Measurements from ENCODE around the gene SLC39A13.

The SLC39A13 gene

DNA sequence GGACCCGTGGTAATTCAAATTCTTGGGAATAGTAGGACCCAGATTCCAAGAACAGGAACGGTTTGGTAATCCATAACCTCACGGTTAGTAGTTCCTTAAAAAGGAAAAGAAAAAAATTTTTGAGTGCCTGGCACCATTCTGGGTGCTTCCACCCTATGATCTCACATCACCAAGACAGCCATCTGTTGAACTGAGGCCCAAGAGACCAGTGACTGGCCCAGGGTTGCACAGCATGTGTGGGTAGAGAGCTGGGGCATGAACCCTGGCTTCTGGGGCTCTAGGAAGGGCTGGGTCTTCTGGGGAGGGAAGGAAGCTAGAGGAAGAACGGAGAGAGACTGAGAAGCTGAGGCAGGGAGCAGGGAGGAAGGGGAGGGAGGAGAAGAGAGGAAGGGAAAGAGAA is 25.3 kb upstream of the SLC39A13 start:
- no peak overlapping the region for H3K4me3 ChIP-seq (replicated peaks; ENCODE audit: low read depth, low read length)
- no peak for TF ChIP-seq CTCF (IDR thresholded peaks at IDR 0.05; ENCODE audit: low read length, missing control alignments)
- no peak for DNase-seq (ENCODE audit: low read depth)

- DNase-seq (ENCODE audit: low read depth), result no peak
- TF ChIP-seq CTCF (IDR thresholded peaks at IDR 0.05; ENCODE audit: low read length, missing control alignments), result no peak
- H3K4me3 ChIP-seq (replicated peaks; ENCODE audit: low read depth, low read length), result no peak overlapping the region
Measured at GRCh38 chr11:47384498-47384897, 23.9 kb upstream of the SLC39A13 start.

- no peak for DNase-seq (ENCODE audit: low read depth)
Measured at GRCh38 chr11:47387944-47388696, 20.3 kb upstream of the SLC39A13 start.

DNA sequence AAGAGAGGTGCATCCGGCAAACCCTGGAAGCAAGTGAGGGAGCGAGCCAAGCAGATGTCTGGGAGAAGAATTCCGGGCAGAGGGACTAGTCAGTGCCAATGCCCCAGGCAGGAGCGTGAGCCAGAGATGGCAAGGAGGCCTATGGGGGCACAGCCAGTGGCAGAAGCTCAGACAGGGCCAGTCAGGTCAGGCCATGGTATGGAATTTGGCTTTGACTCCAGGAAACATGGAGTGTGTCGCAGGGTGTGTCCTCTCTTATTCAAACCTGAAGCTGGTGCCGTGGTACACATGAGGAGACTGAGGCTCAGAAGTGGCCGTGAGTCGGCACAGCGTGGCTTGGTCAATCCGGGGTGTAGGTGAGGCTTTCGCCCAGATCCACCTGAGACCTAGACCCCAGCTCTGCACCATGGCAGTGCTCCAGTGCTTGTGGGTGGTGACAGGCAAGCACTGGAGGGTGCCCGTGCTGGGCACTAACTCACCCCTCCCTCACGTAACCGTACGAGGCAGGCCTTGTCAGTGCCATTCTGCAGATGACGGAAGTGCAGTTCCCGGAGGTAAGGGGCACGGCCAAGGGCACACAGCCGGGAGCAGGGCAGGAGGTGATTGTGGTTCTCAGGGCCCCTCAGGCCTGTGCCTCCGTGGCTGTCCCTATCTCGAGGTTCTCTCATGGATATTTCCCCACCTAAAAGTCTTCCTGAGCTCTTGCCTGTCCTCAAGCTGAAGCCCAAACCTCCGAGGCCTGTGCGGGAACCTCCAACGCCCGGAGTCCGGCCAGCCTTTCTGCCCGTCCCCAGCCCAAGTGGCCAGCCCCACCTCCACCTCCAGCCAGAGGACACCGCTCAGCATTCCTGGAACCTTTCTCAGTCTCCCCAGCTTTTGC is 19.5 kb upstream of the SLC39A13 start:
- DNase-seq (ENCODE audit: low read depth), result no peak
- no peak overlapping the region for H3K4me3 ChIP-seq (replicated peaks; ENCODE audit: low read depth, low read length)
- no peak for TF ChIP-seq CTCF (IDR thresholded peaks at IDR 0.05; ENCODE audit: low read length, missing control alignments)

More at GRCh38 chr11:47387944-47388696, 20.3 kb upstream of the SLC39A13 start:
- no peak for TF ChIP-seq CTCF (IDR thresholded peaks at IDR 0.05; ENCODE audit: low read length, missing control alignments)
- no peak overlapping the region for H3K4me3 ChIP-seq (replicated peaks; ENCODE audit: low read depth, low read length)

DNA sequence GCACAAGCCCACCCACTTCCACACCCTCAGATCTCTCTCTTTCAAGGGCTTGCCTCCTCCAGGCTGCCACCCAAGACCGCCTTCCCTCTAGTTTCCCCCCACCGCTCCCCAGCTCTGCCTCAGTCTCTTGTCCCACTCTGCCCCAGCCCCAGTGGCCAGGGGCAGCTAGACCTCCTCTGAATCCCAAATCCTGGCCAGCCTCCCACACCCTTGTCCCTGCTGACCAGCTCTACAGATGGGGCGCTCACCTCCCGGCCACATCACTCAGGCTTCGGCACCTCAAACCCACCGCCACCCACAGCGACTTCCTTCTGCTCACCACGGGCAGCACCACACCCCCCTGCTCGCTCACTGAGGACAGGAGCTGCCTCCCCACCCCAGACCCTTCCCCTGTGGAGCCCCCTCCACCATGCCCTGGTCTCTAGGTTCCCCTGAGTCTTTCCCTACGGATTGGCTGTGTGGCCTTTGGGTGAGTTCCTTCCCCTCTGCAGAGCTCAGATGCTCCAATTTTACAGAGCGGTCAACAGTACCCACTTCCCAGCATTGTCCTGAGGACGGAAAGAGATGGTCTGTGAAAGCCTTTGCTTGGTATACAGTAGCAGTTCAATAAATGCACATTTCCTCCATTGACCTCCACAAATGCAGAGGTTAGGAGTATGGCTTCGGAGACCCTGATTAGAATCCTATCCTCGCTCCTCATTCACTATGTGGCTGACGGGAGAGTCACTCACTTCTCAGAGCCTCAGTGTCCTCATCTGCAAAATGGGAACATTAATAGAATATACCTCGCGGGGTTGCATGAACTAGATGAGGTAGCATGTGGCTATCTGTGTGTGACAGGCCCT is 18.6 kb upstream of the SLC39A13 start:
- no peak for TF ChIP-seq CTCF (IDR thresholded peaks at IDR 0.05; ENCODE audit: low read length, missing control alignments)
- H3K4me3 ChIP-seq (replicated peaks; ENCODE audit: low read depth, low read length), result no peak overlapping the region
- no peak for DNase-seq (ENCODE audit: low read depth)

DNA sequence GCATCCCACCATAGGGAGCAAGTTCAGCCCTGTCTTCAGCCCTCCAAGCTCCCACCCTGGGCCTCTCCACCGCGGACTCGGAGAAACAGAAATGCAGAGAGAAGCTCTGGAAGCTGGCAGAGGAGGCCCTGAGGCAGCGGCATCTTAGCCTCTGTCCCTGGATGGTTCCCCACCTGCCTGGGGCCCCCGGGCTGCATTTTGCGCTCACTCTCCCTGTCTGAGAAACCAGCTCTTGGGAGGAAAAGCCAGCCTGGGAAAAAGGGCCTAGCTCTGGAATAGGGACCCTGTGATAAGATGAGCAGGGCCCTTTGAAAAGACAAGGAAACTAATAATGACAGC is 18.0 kb upstream of the SLC39A13 start:
- TF ChIP-seq CTCF (IDR thresholded peaks at IDR 0.05; ENCODE audit: low read length, missing control alignments), result no peak

More for the DNA sequence above, 18.0 kb upstream of the SLC39A13 start:
- DNase-seq (ENCODE audit: low read depth), result no peak
- no peak overlapping the region for H3K4me3 ChIP-seq (replicated peaks; ENCODE audit: low read depth, low read length)

Data from fibroblast of pulmonary artery (primary cell).